ENCODE measurements around the gene C7orf33. TPM values are rescaled to one million over a fixed set of nuclear protein-coding genes. Genes with fewer than 3 reads are reported as not detected.

Gene C7orf33
- total and polyA plus RNA-seq, 12 donors = not detected

DNA sequence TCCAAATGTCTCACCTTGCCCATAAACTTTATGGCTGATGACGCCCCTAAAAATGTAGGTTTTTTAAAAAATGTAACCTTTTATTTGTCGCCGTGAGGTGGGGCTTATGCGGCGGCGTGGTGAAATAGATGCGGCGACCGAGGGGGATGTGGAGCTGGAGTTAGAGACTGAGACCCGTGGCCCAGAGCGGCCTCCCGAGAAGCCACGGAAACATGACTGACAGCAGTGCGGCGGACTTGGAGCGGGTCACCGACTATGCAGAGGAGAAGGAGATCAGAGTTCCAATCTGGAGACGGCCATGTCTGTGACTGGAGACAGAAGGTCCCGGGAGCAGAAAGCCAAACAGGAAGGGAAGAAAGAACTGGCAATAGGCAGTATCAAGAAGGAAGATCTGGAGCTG, 46.5 kb downstream of the C7orf33 start:
- ATAC-seq = no peak
- no peaks in the 10 kb centered on the region for H3K36me3 ChIP-seq

DNA sequence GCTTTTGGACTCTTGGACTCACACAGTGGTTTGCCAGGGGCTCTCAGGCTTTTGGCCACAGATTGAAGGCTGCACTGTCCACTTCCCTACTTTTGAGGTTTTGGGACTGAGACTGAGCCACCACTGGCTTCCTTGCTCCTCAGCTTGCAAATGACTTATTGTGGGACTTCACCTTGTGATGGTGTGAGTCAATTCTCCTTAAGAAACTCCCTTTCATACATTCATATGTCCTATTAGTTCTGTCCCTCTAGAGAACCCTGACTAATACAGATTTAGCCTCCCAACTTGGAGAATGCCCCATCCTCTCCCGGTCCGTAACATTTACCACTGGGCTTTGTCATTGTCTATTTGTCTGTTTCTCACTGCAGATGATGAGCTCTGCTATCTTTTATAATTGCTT, 55.3 kb downstream of the C7orf33 start:
- 89 to 100% methylated on average over 2 of the region's 2 CpGs for WGBS, 2 donors
- Histone ChIP-seq H3K27me3 (peaks cover 0 to 21% (median 5%) of the 10 kb centered on the region in 7 donors), H3K27ac (no peak overlapping the region), H3K9me3 (no peaks in the 10 kb centered on the region), H3K4me3 (no peak overlapping the region), H3K36me3 (no peaks in the 10 kb centered on the region), H3K4me1 (peaks cover 0 to 4% (median 0%) of the 10 kb centered on the region in 9 donors)
- TF ChIP-seq, protein P1, sequence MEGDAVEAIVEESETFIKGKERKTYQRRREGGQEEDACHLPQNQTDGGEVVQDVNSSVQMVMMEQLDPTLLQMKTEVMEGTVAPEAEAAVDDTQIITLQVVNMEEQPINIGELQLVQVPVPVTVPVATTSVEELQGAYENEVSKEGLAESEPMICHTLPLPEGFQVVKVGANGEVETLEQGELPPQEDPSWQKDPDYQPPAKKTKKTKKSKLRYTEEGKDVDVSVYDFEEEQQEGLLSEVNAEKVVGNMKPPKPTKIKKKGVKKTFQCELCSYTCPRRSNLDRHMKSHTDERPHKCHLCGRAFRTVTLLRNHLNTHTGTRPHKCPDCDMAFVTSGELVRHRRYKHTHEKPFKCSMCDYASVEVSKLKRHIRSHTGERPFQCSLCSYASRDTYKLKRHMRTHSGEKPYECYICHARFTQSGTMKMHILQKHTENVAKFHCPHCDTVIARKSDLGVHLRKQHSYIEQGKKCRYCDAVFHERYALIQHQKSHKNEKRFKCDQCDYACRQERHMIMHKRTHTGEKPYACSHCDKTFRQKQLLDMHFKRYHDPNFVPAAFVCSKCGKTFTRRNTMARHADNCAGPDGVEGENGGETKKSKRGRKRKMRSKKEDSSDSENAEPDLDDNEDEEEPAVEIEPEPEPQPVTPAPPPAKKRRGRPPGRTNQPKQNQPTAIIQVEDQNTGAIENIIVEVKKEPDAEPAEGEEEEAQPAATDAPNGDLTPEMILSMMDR (IDR thresholded peaks at IDR 0.05) = no peak
- ATAC-seq = no peak
- no peak for DNase-seq
- intact Hi-C loops (cut with DNase I) = no loop called here

More for the DNA sequence above, 46.5 kb downstream of the C7orf33 start:
- no peak overlapping the region for H3K27ac ChIP-seq
- H3K4me1 ChIP-seq = no peaks in the 10 kb centered on the region
- intact Hi-C loops (cut with DNase I) = no loop called here
- no peak overlapping the region for H3K4me3 ChIP-seq
- no peaks in the 10 kb centered on the region for H3K9me3 ChIP-seq
- peaks cover 0 to 11% (median 0%) of the 10 kb centered on the region in 7 donors for H3K27me3 ChIP-seq
- 93 to 94% methylated on average over 19 of the region's 19 CpGs for WGBS, 2 donors
- no peak for DNase-seq
- TF ChIP-seq, protein P1 (IDR thresholded peaks at IDR 0.05) = no peak

DNA sequence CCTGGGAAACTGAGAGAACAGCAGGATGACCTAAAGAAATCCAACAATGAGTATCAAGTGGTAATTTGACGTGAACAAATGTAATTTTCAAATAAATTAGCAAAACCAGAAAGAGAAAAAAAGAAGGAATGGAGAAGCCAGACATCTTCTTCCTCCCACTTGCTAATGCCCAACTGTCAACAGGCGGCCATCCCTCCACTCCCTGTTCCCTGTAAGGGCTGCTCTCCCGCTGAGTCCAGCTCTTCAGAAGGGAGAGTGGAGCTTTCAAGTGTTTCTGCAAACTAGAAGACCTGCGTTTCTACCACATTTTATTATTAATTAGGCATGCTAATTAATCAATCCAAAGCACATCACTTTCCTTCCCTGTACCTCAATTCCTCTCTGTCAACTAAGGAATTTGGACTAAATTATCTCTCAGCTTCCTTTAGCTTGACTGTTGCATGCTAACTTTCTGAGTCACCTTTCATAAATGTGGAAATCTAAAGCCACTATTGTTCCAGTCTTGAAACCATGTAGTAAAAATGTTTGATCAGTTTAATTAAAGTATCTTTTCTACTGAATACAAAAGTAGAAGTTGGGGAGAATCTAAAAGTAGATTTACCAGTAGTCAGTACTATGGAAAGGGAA, 59.8 kb downstream of the C7orf33 start:
- ATAC-seq (no peak), DNase-seq (no peak)
- WGBS, 2 donors = 74% methylated on average over 4 of the region's 4 CpGs
- H3K4me3 ChIP-seq = no peak overlapping the region
- peaks cover 0 to 4% (median 0%) of the 10 kb centered on the region in 9 donors for H3K4me1 ChIP-seq
- no peaks in the 10 kb centered on the region for H3K36me3 ChIP-seq
- TF ChIP-seq, protein P1 (IDR thresholded peaks at IDR 0.05) = no peak
- intact Hi-C loops (cut with DNase I) = no loop called here
- peaks cover 0 to 10% (median 0%) of the 10 kb centered on the region in 7 donors for H3K27me3 ChIP-seq
- H3K27ac ChIP-seq = no peak overlapping the region
- no peaks in the 10 kb centered on the region for H3K9me3 ChIP-seq

DNA sequence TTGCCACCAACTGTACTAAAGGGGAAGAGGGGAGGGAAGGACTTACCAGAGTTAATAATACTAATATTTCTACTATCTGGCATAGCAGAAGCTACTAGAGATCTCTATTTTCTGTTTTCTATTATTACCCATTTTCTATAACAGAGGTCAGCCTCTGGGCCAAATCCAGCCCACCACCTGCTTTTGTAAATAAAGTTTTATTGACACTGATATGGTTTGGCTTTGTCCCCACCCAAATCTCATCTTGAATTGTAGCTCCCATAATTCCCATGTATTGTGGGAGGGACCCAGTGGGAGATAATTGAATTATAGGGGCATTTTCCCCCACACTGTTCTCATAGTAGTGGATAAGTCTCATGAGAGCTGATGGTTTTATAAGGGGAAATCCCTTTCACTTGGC, 62.2 kb downstream of the C7orf33 start:
- intact Hi-C loops (cut with DNase I) = no loop called here
- ATAC-seq = no peak

More for the DNA sequence above, 62.2 kb downstream of the C7orf33 start:
- Histone ChIP-seq H3K9me3 (no peaks in the 10 kb centered on the region), H3K27me3 (peaks cover 0 to 6% (median 0%) of the 10 kb centered on the region in 7 donors), H3K4me3 (no peak overlapping the region), H3K4me1 (peaks cover 0 to 4% (median 0%) of the 10 kb centered on the region in 9 donors), H3K36me3 (no peaks in the 10 kb centered on the region), H3K27ac (no peak overlapping the region)
- DNase-seq = no peak
- TF ChIP-seq, protein P1 (IDR thresholded peaks at IDR 0.05) = no peak

Measured in heart right ventricle (tissue), 16 donors.